Right ventricle myocardium superior (tissue), 1 donor: ENCODE measurements around the gene OLFM3. TPM values are rescaled to one million over a fixed set of nuclear protein-coding genes. Genes with fewer than 3 reads are reported as not detected.
A peak's percentile ranks its signal among the peaks of the same experiment; 100 is the strongest.

ENCODE experiments used
- ATAC-seq: fragments of 200-7000 bp; cut with Tn5 transposase; one replicate; pipeline ENCODE4 v1.9.1; 2020; ENCODE audit warnings: mild to moderate bottlenecking; ENCODE audit not compliant: poor library complexity
- DNase-seq: peaks from one replicate; pipeline ENCODE4 v3.0.0-alpha.2; 2020
- intact Hi-C: fragments of 100-400 bp; cut with DNase I; formaldehyde crosslinking; loops from one replicate; pipeline ENCODE4 v1.11.2; 2022
- total RNA-seq: library from RNA; stranded (reverse); fragmentation: NEBNext Ultra II Directional; extraction: Animal tissue kit (Norgen Biotek cat#: 25700); gene quantifications from one replicate; pipeline ENCODE4 v1.2.1, GENCODE V29; 2021
- donor health status: DM: no; HTN: yes; CAD: no; lungs with severe emphysema.

Gene OLFM3
- total RNA-seq, 1 donor from 2014 or later = not detected

- intact Hi-C loops = no loop called here
- DNase-seq (no peak), ATAC-seq (no peak)
Observed at GRCh38 chr1:101884621-101885020, 112.1 kb downstream of the OLFM3 start.

- intact Hi-C loops = no loop called here
- no peak for DNase-seq
- ATAC-seq = no peak
Observed at GRCh38 chr1:101875891-101876290, 120.8 kb downstream of the OLFM3 start.

- intact Hi-C loops = no loop called here
- ATAC-seq = no peak
- DNase-seq = no peak
Observed at GRCh38 chr1:101873672-101874071, 123.1 kb downstream of the OLFM3 start.

- ATAC-seq = no peak
- intact Hi-C loops = no loop called here
- DNase-seq = no peak
Observed at GRCh38 chr1:101859941-101860340, 136.8 kb downstream of the OLFM3 start.

GRCh38 chr1:101854271-101854670, 142.5 kb downstream of the OLFM3 start:
- intact Hi-C loops = no loop called here
- no peak for DNase-seq
- ATAC-seq = no peak

GRCh38 chr1:101852936-101853335, 143.8 kb downstream of the OLFM3 start:
- ATAC-seq = no peak

GRCh38 chr1:101849356-101849755, 147.4 kb downstream of the OLFM3 start:
- DNase-seq = no peak
- intact Hi-C loops = no loop called here
- no peak for ATAC-seq

More at GRCh38 chr1:101852936-101853335, 143.8 kb downstream of the OLFM3 start:
- no peak for DNase-seq
- intact Hi-C loops = no loop called here

GRCh38 chr1:101847626-101848025, 149.1 kb downstream of the OLFM3 start:
- ATAC-seq (no peak), DNase-seq (no peak)

GRCh38 chr1:101846820-101847219, 149.9 kb downstream of the OLFM3 start:
- peak; percentile 26 for DNase-seq

More at GRCh38 chr1:101847626-101848025, 149.1 kb downstream of the OLFM3 start:
- intact Hi-C loops = no loop called here

GRCh38 chr1:101843160-101843559, 153.6 kb downstream of the OLFM3 start:
- no peak for DNase-seq
- intact Hi-C loops = no loop called here
- no peak for ATAC-seq

More at GRCh38 chr1:101846820-101847219, 149.9 kb downstream of the OLFM3 start:
- intact Hi-C loops = no loop called here
- ATAC-seq = no peak

GRCh38 chr1:101841824-101842223, 154.9 kb downstream of the OLFM3 start:
- ATAC-seq (no peak), DNase-seq (no peak)
- intact Hi-C loops = no loop called here

- intact Hi-C loops = no loop called here
- ATAC-seq = no peak
- no peak for DNase-seq
Observed at GRCh38 chr1:101835988-101836387, 160.7 kb downstream of the OLFM3 start.

GRCh38 chr1:101833312-101833711, 163.4 kb downstream of the OLFM3 start:
- no peak for DNase-seq
- intact Hi-C loops = no loop called here
- no peak for ATAC-seq

GRCh38 chr1:101826416-101826815, 170.3 kb downstream of the OLFM3 start:
- no peak for DNase-seq
- ATAC-seq = no peak
- intact Hi-C loops = no loop called here

GRCh38 chr1:101820071-101820470, 176.7 kb downstream of the OLFM3 start:
- no peak for DNase-seq
- ATAC-seq = peak; percentile 60
- intact Hi-C loops = loop anchor here (2.0 kb wide), 1 partner anchor 371 kb away; no protein-coding TSS in a partner anchor

GRCh38 chr1:101816262-101816661, 180.5 kb downstream of the OLFM3 start:
- DNase-seq = no peak
- intact Hi-C loops = no loop called here

GRCh38 chr1:101798417-101798816, 198.3 kb downstream of the OLFM3 start:
- ATAC-seq (no peak), DNase-seq (no peak)
- intact Hi-C loops = no loop called here

More at GRCh38 chr1:101816262-101816661, 180.5 kb downstream of the OLFM3 start:
- no peak for ATAC-seq

GRCh38 chr1:101797722-101798121, 199.0 kb downstream of the OLFM3 start:
- ATAC-seq (no peak), DNase-seq (no peak)
- intact Hi-C loops = no loop called here

- no peak for DNase-seq
- intact Hi-C loops = no loop called here
- ATAC-seq = no peak
Observed at GRCh38 chr1:101781201-101781831, 215.4 kb downstream of the OLFM3 start.

GRCh38 chr1:101769520-101769919, 227.2 kb downstream of the OLFM3 start:
- intact Hi-C loops = no loop called here
- DNase-seq = no peak
- no peak for ATAC-seq

GRCh38 chr1:101757985-101758384, 238.7 kb downstream of the OLFM3 start:
- intact Hi-C loops = no loop called here
- DNase-seq = no peak
- ATAC-seq = no peak
